K562 (cell line): ENCODE data around the gene TFEB. TPM values are rescaled to one million over a fixed set of nuclear protein-coding genes. Genes with fewer than 3 reads are reported as not detected.

Experiments used
- ATAC-seq: fragments of 200-7000 bp; cut with Tn5 transposase; 3 replicates; pipeline ENCODE4 v1.9.1; 2020; ENCODE audit warnings: moderate library complexity
- BruUV-seq: library from RNA; stranded (reverse); fragments of 400-500 nt; replicated peaks from 2 replicates; lab custom pipeline; 2021; lab: Mats Ljungman, UMichigan
- CTCF ChIA-PET: fragments of 300-600 bp; formaldehyde crosslinking; extraction: SDS; loops from one replicate; lab custom pipeline; 2021; ENCODE audit warnings: low intra/inter-chr PET ratio; lab: Yijun Ruan, JAX
- POLR2A ChIA-PET: fragments of 300-600, 350-650 bp; sonication (Branson Sonifier 250); formaldehyde crosslinking; extraction: SDS; loops from one replicate; lab custom pipeline; 2021; ENCODE audit warnings: antibody characterized with exemption, inconsistent platforms; lab: Yijun Ruan, JAX
- DNase-seq, 4 experiments: peaks; one replicate each; pipeline versions ENCODE4 v3.0.0 to v3.0.0-alpha.2; 2011 to 2018; ENCODE audit warnings: low spot score in 3 of 4, mixed read lengths in 3 of 4; ENCODE audit errors: extremely low read depth in 1 of 4
- FAIRE-seq: peaks from 2 replicates; lab custom pipeline; 2011; peaks lifted over from hg19 to GRCh38; lab: Jason Lieb, UNC
- H2AFZ ChIP-seq: 2 replicates; pipeline ENCODE4 v1.6.0; 2011; ENCODE audit warnings: low read depth, low read length, control low read depth, inconsistent platforms
- H3K27ac ChIP-seq: fragments of 200-600 bp; 3 replicates; pipeline ENCODE4 v1.8.0; 2011; ENCODE audit warnings: low read depth, mild to moderate bottlenecking, control low read depth, inconsistent platforms, low read length, moderate library complexity, mixed read lengths; ENCODE audit errors: extremely low read depth
- H3K27me3 ChIP-seq, 2 experiments: fragments of 300-600 bp in 1 of 2; 2 replicates in 1 of 2; 3 replicates in 1 of 2; pipeline versions ENCODE4 v1.6.0 to v1.8.0; 2011; ENCODE audit warnings: inconsistent platforms in 2 of 2, low read length in 2 of 2, mild to moderate bottlenecking in 1 of 2, mixed read lengths in 1 of 2, moderate library complexity in 1 of 2; ENCODE audit not compliant: control insufficient read depth in 2 of 2, insufficient read depth in 2 of 2
- H3K36me3 ChIP-seq: fragments of 300-600 bp; 3 replicates; pipeline ENCODE4 v1.8.0; 2011; ENCODE audit warnings: mild to moderate bottlenecking, low read length, inconsistent platforms; ENCODE audit not compliant: control insufficient read depth, insufficient read depth
- H3K4me1 ChIP-seq, 2 experiments: fragments of 200-600 bp in 1 of 2; replicated peaks in 1 of 2; 2 replicates in 1 of 2; 3 replicates in 1 of 2; pipeline versions ENCODE4 v1.5.1 to v1.8.0; 2011; ENCODE audit warnings: inconsistent platforms in 2 of 2, low read length in 2 of 2, mild to moderate bottlenecking in 1 of 2, mixed read lengths in 1 of 2, moderate library complexity in 1 of 2; ENCODE audit not compliant: control insufficient read depth in 2 of 2, insufficient read depth in 2 of 2
- H3K4me2 ChIP-seq: 2 replicates; pipeline ENCODE4 v1.6.1; 2011; ENCODE audit warnings: low read length, control low read depth, inconsistent platforms, mixed read lengths; ENCODE audit not compliant: insufficient read depth
- H3K4me3 ChIP-seq: fragments of 200-600 bp; sonication (generic), shearing (Covaris generic); 2 replicates; pipeline ENCODE4 v1.5.1; 2016; ENCODE audit warnings: control low read depth, inconsistent platforms
- H3K79me2 ChIP-seq: fragments of 200-600 bp; 3 replicates; pipeline ENCODE4 v1.8.0; 2011; ENCODE audit warnings: low read length, inconsistent platforms; ENCODE audit not compliant: control insufficient read depth, insufficient read depth
- H3K9ac ChIP-seq, 2 experiments: 2 replicates each; pipeline versions ENCODE4 v1.6.0 to v1.6.1; 2011; ENCODE audit warnings: low read depth in 2 of 2, low read length in 2 of 2, control low read depth in 1 of 2, inconsistent platforms in 1 of 2, mild to moderate bottlenecking in 1 of 2, mixed read lengths in 1 of 2; ENCODE audit not compliant: insufficient read depth in 1 of 2
- H3K9me1 ChIP-seq: one replicate; pipeline ENCODE4 v1.6.0; 2011; ENCODE audit warnings: inconsistent platforms, mild to moderate bottlenecking, low read length, moderate library complexity; ENCODE audit not compliant: control insufficient read depth, insufficient read depth
- H3K9me3 ChIP-seq: replicated peaks from 2 replicates; pipeline ENCODE4 v1.5.1; 2011; ENCODE audit warnings: low read depth, low read length, inconsistent platforms; ENCODE audit not compliant: control insufficient read depth, insufficient read depth
- H4K20me1 ChIP-seq: replicated peaks from 2 replicates; pipeline ENCODE4 v1.6.1; 2011; ENCODE audit warnings: low read length, inconsistent platforms, mixed read lengths; ENCODE audit not compliant: control insufficient read depth, insufficient read depth
- CEBPB ChIP-seq: fragments of 450-650 bp; IDR thresholded peaks from 2 replicates; pipeline ENCODE4 v1.6.1; 2016; ENCODE audit warnings: missing genetic modification characterization, missing compliant biosample characterization
- DIDO1 ChIP-seq: fragments of 450-650 bp; IDR thresholded peaks from 2 replicates; pipeline ENCODE4 v1.6.1; 2016; ENCODE audit warnings: low read depth, missing biosample characterization, missing genetic modification characterization
- GMEB1 ChIP-seq: fragments of 250-450 bp; sonication (Bioruptor Pico); IDR thresholded peaks from 2 replicates; pipeline ENCODE4 v1.4.0; 2020; ENCODE audit warnings: mild to moderate bottlenecking
- UBTF ChIP-seq, 2 experiments: IDR thresholded peaks; 2 replicates each; pipeline ENCODE4 v1.6.1; 2012; ENCODE audit warnings: improper control_type of control experiment in 2 of 2, low read depth in 2 of 2, low read length in 2 of 2, borderline replicate concordance in 1 of 2
- ZC3H4 ChIP-seq: sonication (generic); formaldehyde crosslinking; IDR thresholded peaks from 2 replicates; pipeline ENCODE4 v1.9.0; 2021; ENCODE audit warnings: missing genetic modification reagents, borderline replicate concordance
- ZNF121 ChIP-seq: sonication (generic); formaldehyde crosslinking; conservative IDR thresholded peaks from 2 replicates; pipeline ENCODE4 v1.8.0; 2022; ENCODE audit warnings: missing genetic modification reagents
- WGBS: fragments of 100-300 bp; shearing (Covaris generic); methylation state at CpG from one replicate; pipeline ENCODE4 v1.1.6; 2016; ENCODE audit warnings: low coverage, mixed read lengths; ENCODE audit not compliant: insufficient coverage; ENCODE audit errors: missing lambda C conversion rate; 5-methylcytosine and 5-hydroxymethylcytosine counted together
- in situ Hi-C: fragments of 300-500 bp; cut with MboI; formaldehyde crosslinking; loops from 4 replicates; pipeline ENCODE4 v1.15.0; 2018; ENCODE audit warnings: inconsistent platforms, mixed read lengths
- intact Hi-C: fragments of 100-400 bp; cut with micrococcal nuclease; formaldehyde crosslinking; loops from 2 replicates; pipeline ENCODE4 v1.14.2; 2022
- polyA plus RNA-seq, 8 experiments: library from polyadenylated mRNA; depleted of rRNA in 4 of 8; stranded (reverse) in 5 of 8; unstranded in 3 of 8; fragments of >200 nt; fragmentation: Nextera tagmentation in 2 of 8; fragmentation: Illumina TruSeq in 1 of 8; extraction: Ambion mirVana in 2 of 8; extraction: Trizol in 1 of 8; gene quantifications; 2 replicates each; pipeline versions ENCODE4 v1.2.1 to v1.2.3, GENCODE V29; 2011 to 2014; ENCODE audit warnings: inconsistent platforms in 1 of 8, missing spikeins in 1 of 8
- total RNA-seq, 7 experiments: library from RNA; depleted of rRNA in 6 of 7; stranded (reverse); fragments of >200 nt in 6 of 7; fragmentation: Illumina TruSeq in 2 of 7; extraction: Trizol in 2 of 7; gene quantifications; 2 replicates each; pipeline versions ENCODE4 v1.2.1 to v1.2.3, GENCODE V29; 2011 to 2021; ENCODE audit warnings: low replicate concordance in 1 of 7
- TF ChIP-seq, protein P1 (sequence below): fragments of 200-600 bp; sonication (generic); IDR thresholded peaks from one replicate; pipeline ENCODE4 v1.6.1; 2012; ENCODE audit warnings: mild to moderate bottlenecking, low read depth, low read length, inconsistent platforms

Gene TFEB
- total and polyA plus RNA-seq, 9 of the 15 experiments (the other 6 are each of a cell fraction or from before 2014, with no cell fraction given), result 0.04 to 4.7 (median 2.0) TPM

- Histone ChIP-seq H3K79me2 (no peaks in the 10 kb centered on the region), H3K27ac (no peak overlapping the region), H3K9me3 (no peaks in the 10 kb centered on the region), H3K9me1 (no peaks in the 10 kb centered on the region), H3K27me3 (peaks cover 43 to 66% of the 10 kb centered on the region in 2 experiments; a peak in 4 of 5 replicates), H3K36me3 (no peaks in the 10 kb centered on the region), H3K4me1 (peaks cover 0 to 10% of the 10 kb centered on the region in 2 experiments; a peak in 1 of 5 replicates), H4K20me1 (peaks cover 18% of the 10 kb centered on the region; the same call in 1 of the 2 replicates), H2AFZ (no peak overlapping the region), H3K4me2 (no peak overlapping the region), H3K4me3 (no peak overlapping the region), H3K9ac (no peak overlapping the region)
- CTCF ChIA-PET, result no interaction called here
- FAIRE-seq, result no peak
- BruUV-seq, result no TSS peak
- intact Hi-C loops (no loop called here), in situ Hi-C loops (no loop called here)
- DNase-seq, result no peak
- WGBS, result 6% methylated on average over 5 of the region's 5 CpGs
- POLR2A ChIA-PET, result no interaction called here
- no peak for ATAC-seq
- TF ChIP-seq, protein P1, sequence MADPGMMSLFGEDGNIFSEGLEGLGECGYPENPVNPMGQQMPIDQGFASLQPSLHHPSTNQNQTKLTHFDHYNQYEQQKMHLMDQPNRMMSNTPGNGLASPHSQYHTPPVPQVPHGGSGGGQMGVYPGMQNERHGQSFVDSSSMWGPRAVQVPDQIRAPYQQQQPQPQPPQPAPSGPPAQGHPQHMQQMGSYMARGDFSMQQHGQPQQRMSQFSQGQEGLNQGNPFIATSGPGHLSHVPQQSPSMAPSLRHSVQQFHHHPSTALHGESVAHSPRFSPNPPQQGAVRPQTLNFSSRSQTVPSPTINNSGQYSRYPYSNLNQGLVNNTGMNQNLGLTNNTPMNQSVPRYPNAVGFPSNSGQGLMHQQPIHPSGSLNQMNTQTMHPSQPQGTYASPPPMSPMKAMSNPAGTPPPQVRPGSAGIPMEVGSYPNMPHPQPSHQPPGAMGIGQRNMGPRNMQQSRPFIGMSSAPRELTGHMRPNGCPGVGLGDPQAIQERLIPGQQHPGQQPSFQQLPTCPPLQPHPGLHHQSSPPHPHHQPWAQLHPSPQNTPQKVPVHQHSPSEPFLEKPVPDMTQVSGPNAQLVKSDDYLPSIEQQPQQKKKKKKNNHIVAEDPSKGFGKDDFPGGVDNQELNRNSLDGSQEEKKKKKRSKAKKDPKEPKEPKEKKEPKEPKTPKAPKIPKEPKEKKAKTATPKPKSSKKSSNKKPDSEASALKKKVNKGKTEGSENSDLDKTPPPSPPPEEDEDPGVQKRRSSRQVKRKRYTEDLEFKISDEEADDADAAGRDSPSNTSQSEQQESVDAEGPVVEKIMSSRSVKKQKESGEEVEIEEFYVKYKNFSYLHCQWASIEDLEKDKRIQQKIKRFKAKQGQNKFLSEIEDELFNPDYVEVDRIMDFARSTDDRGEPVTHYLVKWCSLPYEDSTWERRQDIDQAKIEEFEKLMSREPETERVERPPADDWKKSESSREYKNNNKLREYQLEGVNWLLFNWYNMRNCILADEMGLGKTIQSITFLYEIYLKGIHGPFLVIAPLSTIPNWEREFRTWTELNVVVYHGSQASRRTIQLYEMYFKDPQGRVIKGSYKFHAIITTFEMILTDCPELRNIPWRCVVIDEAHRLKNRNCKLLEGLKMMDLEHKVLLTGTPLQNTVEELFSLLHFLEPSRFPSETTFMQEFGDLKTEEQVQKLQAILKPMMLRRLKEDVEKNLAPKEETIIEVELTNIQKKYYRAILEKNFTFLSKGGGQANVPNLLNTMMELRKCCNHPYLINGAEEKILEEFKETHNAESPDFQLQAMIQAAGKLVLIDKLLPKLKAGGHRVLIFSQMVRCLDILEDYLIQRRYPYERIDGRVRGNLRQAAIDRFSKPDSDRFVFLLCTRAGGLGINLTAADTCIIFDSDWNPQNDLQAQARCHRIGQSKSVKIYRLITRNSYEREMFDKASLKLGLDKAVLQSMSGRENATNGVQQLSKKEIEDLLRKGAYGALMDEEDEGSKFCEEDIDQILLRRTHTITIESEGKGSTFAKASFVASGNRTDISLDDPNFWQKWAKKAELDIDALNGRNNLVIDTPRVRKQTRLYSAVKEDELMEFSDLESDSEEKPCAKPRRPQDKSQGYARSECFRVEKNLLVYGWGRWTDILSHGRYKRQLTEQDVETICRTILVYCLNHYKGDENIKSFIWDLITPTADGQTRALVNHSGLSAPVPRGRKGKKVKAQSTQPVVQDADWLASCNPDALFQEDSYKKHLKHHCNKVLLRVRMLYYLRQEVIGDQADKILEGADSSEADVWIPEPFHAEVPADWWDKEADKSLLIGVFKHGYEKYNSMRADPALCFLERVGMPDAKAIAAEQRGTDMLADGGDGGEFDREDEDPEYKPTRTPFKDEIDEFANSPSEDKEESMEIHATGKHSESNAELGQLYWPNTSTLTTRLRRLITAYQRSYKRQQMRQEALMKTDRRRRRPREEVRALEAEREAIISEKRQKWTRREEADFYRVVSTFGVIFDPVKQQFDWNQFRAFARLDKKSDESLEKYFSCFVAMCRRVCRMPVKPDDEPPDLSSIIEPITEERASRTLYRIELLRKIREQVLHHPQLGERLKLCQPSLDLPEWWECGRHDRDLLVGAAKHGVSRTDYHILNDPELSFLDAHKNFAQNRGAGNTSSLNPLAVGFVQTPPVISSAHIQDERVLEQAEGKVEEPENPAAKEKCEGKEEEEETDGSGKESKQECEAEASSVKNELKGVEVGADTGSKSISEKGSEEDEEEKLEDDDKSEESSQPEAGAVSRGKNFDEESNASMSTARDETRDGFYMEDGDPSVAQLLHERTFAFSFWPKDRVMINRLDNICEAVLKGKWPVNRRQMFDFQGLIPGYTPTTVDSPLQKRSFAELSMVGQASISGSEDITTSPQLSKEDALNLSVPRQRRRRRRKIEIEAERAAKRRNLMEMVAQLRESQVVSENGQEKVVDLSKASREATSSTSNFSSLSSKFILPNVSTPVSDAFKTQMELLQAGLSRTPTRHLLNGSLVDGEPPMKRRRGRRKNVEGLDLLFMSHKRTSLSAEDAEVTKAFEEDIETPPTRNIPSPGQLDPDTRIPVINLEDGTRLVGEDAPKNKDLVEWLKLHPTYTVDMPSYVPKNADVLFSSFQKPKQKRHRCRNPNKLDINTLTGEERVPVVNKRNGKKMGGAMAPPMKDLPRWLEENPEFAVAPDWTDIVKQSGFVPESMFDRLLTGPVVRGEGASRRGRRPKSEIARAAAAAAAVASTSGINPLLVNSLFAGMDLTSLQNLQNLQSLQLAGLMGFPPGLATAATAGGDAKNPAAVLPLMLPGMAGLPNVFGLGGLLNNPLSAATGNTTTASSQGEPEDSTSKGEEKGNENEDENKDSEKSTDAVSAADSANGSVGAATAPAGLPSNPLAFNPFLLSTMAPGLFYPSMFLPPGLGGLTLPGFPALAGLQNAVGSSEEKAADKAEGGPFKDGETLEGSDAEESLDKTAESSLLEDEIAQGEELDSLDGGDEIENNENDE, result no peak
- TF ChIP-seq UBTF (IDR thresholded peaks at IDR 0.05; ENCODE audit: borderline replicate concordance in 1 of 2, low read depth in 2 of 2, low read length in 2 of 2) (no peak), GMEB1 (CRISPR knock-in tag) (no peak), ZNF121 (CRISPR knock-in tag) (no peak), ZC3H4 (no peak), DIDO1 (tag) (no peak), CEBPB (no peak)
Observed at GRCh38 chr6:41648921-41649320, 86.5 kb downstream of the TFEB start.
